HepG2 (cell line): ENCODE results near the gene FN1. TPM values are rescaled to one million over a fixed set of nuclear protein-coding genes. Genes with fewer than 3 reads are reported as not detected.
A peak's percentile ranks its signal among the peaks of the same experiment; 100 is the strongest.

ENCODE experiments used
- ARNT ChIP-seq: fragments of 450-650 bp; IDR thresholded peaks from 2 replicates; pipeline ENCODE4 v1.6.1; 2017
- CENPX ChIP-seq: sonication (generic); formaldehyde crosslinking; IDR thresholded peaks from 2 replicates; pipeline ENCODE4 v1.9.0; 2021; ENCODE audit warnings: mild to moderate bottlenecking, missing genetic modification reagents, moderate library complexity
- FOXA1 ChIP-seq, 2 experiments: fragments of 450-650 bp in 1 of 2; sonication (generic) in 1 of 2; formaldehyde crosslinking in 1 of 2; IDR thresholded peaks; 2 replicates each; pipeline versions ENCODE4 v1.4.0 to v1.6.1; 2016 to 2020; ENCODE audit warnings: missing genetic modification reagents in 1 of 2
- NFE2L2 ChIP-seq: fragments of 150-350 bp; IDR thresholded peaks from 2 replicates; pipeline ENCODE4 v1.6.1; 2014; ENCODE audit warnings: low read length
- PHF20 ChIP-seq: sonication (generic); formaldehyde crosslinking; IDR thresholded peaks from 2 replicates; pipeline ENCODE4 v1.5.0; 2020; ENCODE audit warnings: mild to moderate bottlenecking, missing genetic modification reagents
- PITX1 ChIP-seq: sonication (generic); formaldehyde crosslinking; IDR thresholded peaks from 2 replicates; pipeline ENCODE4 v1.5.1; 2020; ENCODE audit warnings: mild to moderate bottlenecking, missing genetic modification reagents
- REXO4 ChIP-seq: sonication (generic); formaldehyde crosslinking; IDR thresholded peaks from 2 replicates; pipeline ENCODE4 v1.8.0; 2022; ENCODE audit warnings: missing genetic modification reagents, mild to moderate bottlenecking, borderline replicate concordance
- RFX5 ChIP-seq: IDR thresholded peaks from 2 replicates; pipeline ENCODE4 v1.6.1; 2011; ENCODE audit warnings: low read depth, low read length, improper control_type of control experiment
- SOX13 ChIP-seq, 3 experiments: fragments of 450-650 bp in 1 of 3; sonication (generic) in 1 of 3; formaldehyde crosslinking in 1 of 3; IDR thresholded peaks in 2 of 3; conservative IDR thresholded peaks in 1 of 3; 2 replicates each; pipeline versions ENCODE4 v1.5.0 to v1.6.1; 2016 to 2020; ENCODE audit warnings: antibody characterized with exemption in 1 of 3, mild to moderate bottlenecking in 1 of 3, missing compliant biosample characterization in 1 of 3, missing genetic modification reagents in 1 of 3, moderate library complexity in 1 of 3
- SSRP1 ChIP-seq: IDR thresholded peaks from 2 replicates; pipeline ENCODE4 v1.6.1; 2016; ENCODE audit warnings: control low read depth
- ZEB1 ChIP-seq: IDR thresholded peaks from 2 replicates; pipeline ENCODE4 v1.6.1; 2012; ENCODE audit warnings: mild to moderate bottlenecking, low read depth, inconsistent platforms; ENCODE audit not compliant: insufficient replicate concordance
- ZKSCAN1 ChIP-seq: fragments of 150-350 bp; IDR thresholded peaks from 2 replicates; pipeline ENCODE4 v1.6.1; 2014; ENCODE audit warnings: low read length
- ZNF12 ChIP-seq: sonication (generic); formaldehyde crosslinking; IDR thresholded peaks from 2 replicates; pipeline ENCODE4 v1.5.0; 2020; ENCODE audit warnings: missing genetic modification reagents
- ZNF260 ChIP-seq: sonication (generic); formaldehyde crosslinking; IDR thresholded peaks from 2 replicates; pipeline ENCODE4 v1.4.0; 2020; ENCODE audit warnings: missing genetic modification reagents, low read depth, mild to moderate bottlenecking, borderline replicate concordance
- ZNF34 ChIP-seq: sonication (generic); formaldehyde crosslinking; IDR thresholded peaks from 2 replicates; pipeline ENCODE4 v1.4.0; 2020; ENCODE audit warnings: mild to moderate bottlenecking, missing genetic modification reagents, borderline replicate concordance
- ZNF629 ChIP-seq: sonication (generic); formaldehyde crosslinking; conservative IDR thresholded peaks from 2 replicates; pipeline ENCODE4 v1.5.0; 2020; ENCODE audit warnings: missing genetic modification reagents
- ZSCAN30 ChIP-seq: sonication (generic); formaldehyde crosslinking; IDR thresholded peaks from 2 replicates; pipeline ENCODE4 v1.5.0; 2020; ENCODE audit warnings: mild to moderate bottlenecking, missing genetic modification reagents
- polyA plus RNA-seq, 8 experiments: library from polyadenylated mRNA; depleted of rRNA in 3 of 8; stranded (reverse) in 7 of 8; unstranded in 1 of 8; fragments of >200 nt; fragmentation: Illumina TruSeq in 4 of 8; extraction: Trizol in 4 of 8; gene quantifications; 2 replicates each; pipeline versions ENCODE4 v1.2.1 to v1.2.3, GENCODE V29; 2011 to 2016; ENCODE audit warnings: low read depth in 4 of 8, missing spikeins in 1 of 8, mixed read lengths in 1 of 8; ENCODE audit not compliant: insufficient read depth in 1 of 8
- total RNA-seq, 5 experiments: library from RNA; depleted of rRNA; stranded (reverse); fragments of >200 nt; fragmentation: Illumina TruSeq; extraction: Trizol; gene quantifications; 2 replicates each; pipeline ENCODE4 v1.2.3, GENCODE V29; 2016; ENCODE audit warnings: low read depth in 1 of 5
- TF ChIP-seq, protein P1 (sequence below): sonication (generic); formaldehyde crosslinking; IDR thresholded peaks from 2 replicates; pipeline ENCODE4 v1.4.0; 2020; ENCODE audit warnings: missing genetic modification reagents, borderline replicate concordance
- TF ChIP-seq, protein P2 (sequence below): sonication (generic); formaldehyde crosslinking; IDR thresholded peaks from 2 replicates; pipeline ENCODE4 v1.5.1; 2020; ENCODE audit warnings: missing genetic modification reagents, mild to moderate bottlenecking, borderline replicate concordance
- TF ChIP-seq, protein P3 (sequence below): sonication (generic); formaldehyde crosslinking; IDR thresholded peaks from 2 replicates; pipeline ENCODE4 v1.4.0; 2020; ENCODE audit warnings: missing genetic modification reagents, mild to moderate bottlenecking, borderline replicate concordance
- TF ChIP-seq, protein P4 (sequence below): sonication (generic); formaldehyde crosslinking; IDR thresholded peaks from 2 replicates; pipeline ENCODE4 v1.5.0; 2020; ENCODE audit warnings: missing genetic modification reagents

Gene FN1
- total and polyA plus RNA-seq, 2 of the 13 experiments (the other 11 are each of a cell fraction or from before 2014, with no cell fraction given): 1,847 to 6,471 TPM

DNA sequence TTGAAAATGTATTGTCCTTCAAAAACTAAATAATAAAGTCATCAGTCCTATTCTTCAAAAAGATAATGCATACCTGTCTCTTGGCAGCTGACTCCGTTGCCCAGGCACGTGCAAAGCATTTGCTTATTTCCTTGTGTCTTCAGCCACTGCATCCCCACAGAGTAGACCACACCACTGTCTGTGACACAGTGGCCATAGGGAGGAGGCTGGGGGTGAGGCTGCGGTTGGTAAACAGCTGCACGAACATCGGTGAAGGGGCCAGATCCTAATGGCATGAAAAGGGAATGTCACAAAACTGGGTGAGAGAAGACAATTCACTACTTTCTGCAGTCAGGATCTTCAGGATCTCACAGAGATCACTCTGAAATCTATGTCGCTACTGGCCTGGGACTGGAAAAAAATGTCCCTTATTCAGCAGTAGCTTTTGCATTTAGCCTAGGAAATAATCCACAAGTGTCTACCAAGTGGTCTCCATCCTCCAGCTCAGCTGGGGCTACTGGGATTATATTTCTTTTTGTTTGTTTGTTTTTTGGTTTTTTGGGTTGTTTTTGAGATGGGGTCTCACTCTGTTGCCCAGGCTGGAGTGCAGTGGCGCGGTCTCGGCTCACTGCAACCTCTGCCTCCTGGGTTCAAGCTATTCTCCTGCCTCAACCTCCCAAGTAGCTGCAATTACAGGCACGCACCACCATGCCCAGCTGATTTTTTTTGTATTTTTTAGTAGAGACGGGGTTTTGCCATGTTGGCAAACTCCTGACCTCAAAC lies 10.7 kb downstream of the FN1 start (continued):
- TF ChIP-seq, protein P1, sequence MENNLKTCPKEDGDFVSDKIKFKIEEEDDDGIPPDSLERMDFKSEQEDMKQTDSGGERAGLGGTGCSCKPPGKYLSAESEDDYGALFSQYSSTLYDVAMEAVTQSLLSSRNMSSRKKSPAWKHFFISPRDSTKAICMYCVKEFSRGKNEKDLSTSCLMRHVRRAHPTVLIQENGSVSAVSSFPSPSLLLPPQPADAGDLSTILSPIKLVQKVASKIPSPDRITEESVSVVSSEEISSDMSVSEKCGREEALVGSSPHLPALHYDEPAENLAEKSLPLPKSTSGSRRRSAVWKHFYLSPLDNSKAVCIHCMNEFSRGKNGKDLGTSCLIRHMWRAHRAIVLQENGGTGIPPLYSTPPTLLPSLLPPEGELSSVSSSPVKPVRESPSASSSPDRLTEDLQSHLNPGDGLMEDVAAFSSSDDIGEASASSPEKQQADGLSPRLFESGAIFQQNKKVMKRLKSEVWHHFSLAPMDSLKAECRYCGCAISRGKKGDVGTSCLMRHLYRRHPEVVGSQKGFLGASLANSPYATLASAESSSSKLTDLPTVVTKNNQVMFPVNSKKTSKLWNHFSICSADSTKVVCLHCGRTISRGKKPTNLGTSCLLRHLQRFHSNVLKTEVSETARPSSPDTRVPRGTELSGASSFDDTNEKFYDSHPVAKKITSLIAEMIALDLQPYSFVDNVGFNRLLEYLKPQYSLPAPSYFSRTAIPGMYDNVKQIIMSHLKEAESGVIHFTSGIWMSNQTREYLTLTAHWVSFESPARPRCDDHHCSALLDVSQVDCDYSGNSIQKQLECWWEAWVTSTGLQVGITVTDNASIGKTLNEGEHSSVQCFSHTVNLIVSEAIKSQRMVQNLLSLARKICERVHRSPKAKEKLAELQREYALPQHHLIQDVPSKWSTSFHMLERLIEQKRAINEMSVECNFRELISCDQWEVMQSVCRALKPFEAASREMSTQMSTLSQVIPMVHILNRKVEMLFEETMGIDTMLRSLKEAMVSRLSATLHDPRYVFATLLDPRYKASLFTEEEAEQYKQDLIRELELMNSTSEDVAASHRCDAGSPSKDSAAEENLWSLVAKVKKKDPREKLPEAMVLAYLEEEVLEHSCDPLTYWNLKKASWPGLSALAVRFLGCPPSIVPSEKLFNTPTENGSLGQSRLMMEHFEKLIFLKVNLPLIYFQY (CRISPR knock-in tag): no peak
- no peak for TF ChIP-seq ZNF260
- TF ChIP-seq NFE2L2: no peak
- TF ChIP-seq PHF20 (CRISPR knock-in tag): no peak
- TF ChIP-seq, protein P2, sequence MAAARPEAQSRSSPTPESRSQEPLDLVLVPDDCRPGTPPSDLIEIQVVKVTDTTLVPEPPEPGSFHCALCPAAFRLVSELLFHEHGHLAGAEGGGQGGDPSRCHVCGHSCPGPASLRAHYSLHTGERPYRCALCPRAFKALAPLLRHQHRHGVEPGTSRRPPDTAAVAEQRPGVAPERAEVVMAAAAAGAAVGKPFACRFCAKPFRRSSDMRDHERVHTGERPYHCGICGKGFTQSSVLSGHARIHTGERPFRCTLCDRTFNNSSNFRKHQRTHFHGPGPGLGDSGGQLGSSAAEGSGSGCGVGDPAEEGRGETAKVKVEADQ: no peak
- no peak for TF ChIP-seq CENPX (CRISPR knock-in tag)
- TF ChIP-seq, protein P3, sequence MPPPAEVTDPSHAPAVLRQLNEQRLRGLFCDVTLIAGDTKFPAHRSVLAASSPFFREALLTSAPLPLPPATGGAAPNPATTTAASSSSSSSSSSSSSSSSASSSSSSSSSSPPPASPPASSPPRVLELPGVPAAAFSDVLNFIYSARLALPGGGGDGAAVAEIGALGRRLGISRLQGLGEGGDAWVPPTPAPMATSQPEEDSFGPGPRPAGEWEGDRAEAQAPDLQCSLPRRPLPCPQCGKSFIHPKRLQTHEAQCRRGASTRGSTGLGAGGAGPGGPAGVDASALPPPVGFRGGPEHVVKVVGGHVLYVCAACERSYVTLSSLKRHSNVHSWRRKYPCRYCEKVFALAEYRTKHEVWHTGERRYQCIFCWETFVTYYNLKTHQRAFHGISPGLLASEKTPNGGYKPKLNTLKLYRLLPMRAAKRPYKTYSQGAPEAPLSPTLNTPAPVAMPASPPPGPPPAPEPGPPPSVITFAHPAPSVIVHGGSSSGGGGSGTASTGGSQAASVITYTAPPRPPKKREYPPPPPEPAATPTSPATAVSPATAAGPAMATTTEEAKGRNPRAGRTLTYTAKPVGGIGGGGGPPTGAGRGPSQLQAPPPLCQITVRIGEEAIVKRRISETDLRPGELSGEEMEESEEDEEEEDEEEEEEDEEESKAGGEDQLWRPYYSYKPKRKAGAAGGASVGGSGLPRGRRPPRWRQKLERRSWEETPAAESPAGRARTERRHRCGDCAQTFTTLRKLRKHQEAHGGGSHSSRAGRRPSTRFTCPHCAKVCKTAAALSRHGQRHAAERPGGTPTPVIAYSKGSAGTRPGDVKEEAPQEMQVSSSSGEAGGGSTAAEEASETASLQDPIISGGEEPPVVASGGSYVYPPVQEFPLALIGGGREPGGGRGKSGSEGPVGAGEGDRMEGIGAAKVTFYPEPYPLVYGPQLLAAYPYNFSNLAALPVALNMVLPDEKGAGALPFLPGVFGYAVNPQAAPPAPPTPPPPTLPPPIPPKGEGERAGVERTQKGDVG: peak; percentile 45; the same call in 1 of the 2 replicates
- TF ChIP-seq, protein P4, sequence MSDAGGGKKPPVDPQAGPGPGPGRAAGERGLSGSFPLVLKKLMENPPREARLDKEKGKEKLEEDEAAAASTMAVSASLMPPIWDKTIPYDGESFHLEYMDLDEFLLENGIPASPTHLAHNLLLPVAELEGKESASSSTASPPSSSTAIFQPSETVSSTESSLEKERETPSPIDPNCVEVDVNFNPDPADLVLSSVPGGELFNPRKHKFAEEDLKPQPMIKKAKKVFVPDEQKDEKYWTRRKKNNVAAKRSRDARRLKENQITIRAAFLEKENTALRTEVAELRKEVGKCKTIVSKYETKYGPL (CRISPR knock-in tag): 0 out of 2 replicates have a peak, but pooled peaks have one; percentile 22
- TF ChIP-seq ZSCAN30 (CRISPR knock-in tag): no peak
- TF ChIP-seq SOX13 (IDR thresholded peaks at IDR 0.05): no peak
- TF ChIP-seq SOX13 (CRISPR knock-in tag; conservative IDR thresholded peaks at IDR 0.05 in 1 of 2, IDR thresholded peaks at IDR 0.05 in 1 of 2): peak in 1 of 2 experiments; percentile 35; a peak in 1 of 4 replicates
- TF ChIP-seq ZNF34 (CRISPR knock-in tag): no peak
- TF ChIP-seq REXO4 (CRISPR knock-in tag): no peak
- no peak for TF ChIP-seq PITX1
- no peak for TF ChIP-seq ZEB1
- TF ChIP-seq ZNF629 (CRISPR knock-in tag): no peak
- TF ChIP-seq RFX5: no peak
- no peak for TF ChIP-seq ZKSCAN1
- TF ChIP-seq ARNT: no peak
- no peak for TF ChIP-seq ZNF12 (CRISPR knock-in tag)
- no peak for TF ChIP-seq FOXA1 (IDR thresholded peaks at IDR 0.05)
- peak; percentile 71 for TF ChIP-seq FOXA1 (CRISPR knock-in tag; IDR thresholded peaks at IDR 0.05)
- peak; percentile 95 for TF ChIP-seq SSRP1 (CRISPR knock-in tag)
